Natural killer cell (primary cell): ENCODE results near the gene GRAMD2B. TPM values are rescaled to one million over a fixed set of nuclear protein-coding genes. Genes with fewer than 3 reads are reported as not detected.

Source experiments
- ATAC-seq, 3 donors: fragments of 150-1000 bp in 2 of 3; fragments of 200-7000 bp in 1 of 3; cut with Tn5 transposase; 1 replicate in 1 of 3; 2 replicates in 2 of 3; pipeline ENCODE4 v1.10.0; 2021; ENCODE audit warnings: mild to moderate bottlenecking in 2 of 3, moderate library complexity in 2 of 3
- DNase-seq, 2 donors: peaks; one replicate each; pipeline versions ENCODE4 v3.0.0 to v3.0.0-alpha.2; 2013 to 2021; ENCODE audit warnings: mixed read lengths in 1 of 2
- H3K27ac ChIP-seq: one replicate; pipeline ENCODE4 v1.5.1; 2013; ENCODE audit warnings: mild to moderate bottlenecking, low read length
- H3K27me3 ChIP-seq: one replicate; pipeline ENCODE4 v1.6.1; 2013; ENCODE audit warnings: low read length; ENCODE audit not compliant: control insufficient read depth, insufficient read depth
- H3K36me3 ChIP-seq: one replicate; pipeline ENCODE4 v1.6.1; 2013; ENCODE audit warnings: low read length; ENCODE audit not compliant: control insufficient read depth, insufficient read depth
- H3K4me1 ChIP-seq: one replicate; pipeline ENCODE4 v1.6.1; 2013; ENCODE audit warnings: low read length; ENCODE audit not compliant: control insufficient read depth, insufficient read depth
- H3K4me3 ChIP-seq: one replicate; pipeline ENCODE4 v1.5.1; 2013; ENCODE audit warnings: low read length
- H3K9me3 ChIP-seq: one replicate; pipeline ENCODE4 v1.6.1; 2013; ENCODE audit warnings: low read length; ENCODE audit not compliant: control insufficient read depth, insufficient read depth
- H3K27ac Mint-ChIP-seq, 2 donors: one replicate each; pipeline ENCODE4 v1.8.0; 2022; ENCODE audit warnings: mild to moderate bottlenecking in 2 of 2, mixed read lengths in 2 of 2, moderate library complexity in 1 of 2
- H3K27me3 Mint-ChIP-seq, 2 donors: one replicate each; pipeline ENCODE4 v1.8.0; 2022; ENCODE audit warnings: low read depth in 2 of 2, mixed read lengths in 2 of 2
- H3K36me3 Mint-ChIP-seq: one replicate; pipeline ENCODE4 v1.8.0; 2022; ENCODE audit warnings: mixed read lengths
- H3K4me1 Mint-ChIP-seq, 2 donors: one replicate each; pipeline ENCODE4 v1.8.0; 2022; ENCODE audit warnings: mixed read lengths in 2 of 2
- H3K4me3 Mint-ChIP-seq: one replicate; pipeline ENCODE4 v1.8.0; 2022; ENCODE audit warnings: mild to moderate bottlenecking, moderate library complexity, mixed read lengths
- H3K9me3 Mint-ChIP-seq, 2 donors: one replicate each; pipeline ENCODE4 v1.8.0; 2022; ENCODE audit warnings: mixed read lengths in 2 of 2
- WGBS: methylation state at CpG from one replicate; pipeline ENCODE4 v1.1.7; 2013; ENCODE audit warnings: missing lambda C conversion rate; ENCODE audit not compliant: insufficient coverage; 5-methylcytosine and 5-hydroxymethylcytosine counted together
- intact Hi-C: fragments of 100-400 bp; cut with micrococcal nuclease; formaldehyde crosslinking; loops from one replicate; pipeline ENCODE4 v1.14.2; 2022
- total RNA-seq, 4 donors: library from RNA; stranded (reverse); fragments of 120-200 nt in 1 of 4; gene quantifications; one replicate each; pipeline versions ENCODE4 v1.2.3 to v1.2.4, GENCODE V29; 2013 to 2022
- TF ChIP-seq, protein P1 (sequence below): fragments of 200-600 bp; IDR thresholded peaks from one replicate; pipeline ENCODE4 v1.8.0; 2022; ENCODE audit warnings: antibody characterized with exemption

The GRAMD2B gene
- total RNA-seq, 3 donors from 2014 or later (not counting 1 experiment from before 2014, with no cell fraction given) = 9.2 to 15.4 (median 10.0) TPM

DNA sequence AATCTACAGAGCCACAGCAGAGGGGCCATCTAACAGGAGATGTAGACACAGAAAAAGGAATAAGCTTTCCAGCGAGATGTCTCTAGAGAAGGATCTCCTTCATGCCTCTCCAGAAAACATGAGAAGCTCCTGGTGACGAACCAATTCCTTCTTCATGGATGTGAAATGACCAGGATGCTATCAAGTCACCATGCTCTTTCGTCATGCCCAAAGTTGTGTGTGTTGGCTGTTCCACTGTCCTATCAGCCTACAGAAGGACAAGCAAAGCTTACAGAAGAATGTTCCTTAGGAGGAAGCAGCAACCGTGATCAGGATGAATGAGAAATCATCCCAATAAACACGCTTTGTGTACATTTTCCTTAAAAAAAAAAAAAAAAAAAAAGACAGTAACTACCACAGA lies 117.4 kb downstream of the GRAMD2B start:
- H3K27me3 ChIP-seq = no peaks in the 10 kb centered on the region
- H3K36me3 ChIP-seq = no peaks in the 10 kb centered on the region
- TF ChIP-seq, protein P1, sequence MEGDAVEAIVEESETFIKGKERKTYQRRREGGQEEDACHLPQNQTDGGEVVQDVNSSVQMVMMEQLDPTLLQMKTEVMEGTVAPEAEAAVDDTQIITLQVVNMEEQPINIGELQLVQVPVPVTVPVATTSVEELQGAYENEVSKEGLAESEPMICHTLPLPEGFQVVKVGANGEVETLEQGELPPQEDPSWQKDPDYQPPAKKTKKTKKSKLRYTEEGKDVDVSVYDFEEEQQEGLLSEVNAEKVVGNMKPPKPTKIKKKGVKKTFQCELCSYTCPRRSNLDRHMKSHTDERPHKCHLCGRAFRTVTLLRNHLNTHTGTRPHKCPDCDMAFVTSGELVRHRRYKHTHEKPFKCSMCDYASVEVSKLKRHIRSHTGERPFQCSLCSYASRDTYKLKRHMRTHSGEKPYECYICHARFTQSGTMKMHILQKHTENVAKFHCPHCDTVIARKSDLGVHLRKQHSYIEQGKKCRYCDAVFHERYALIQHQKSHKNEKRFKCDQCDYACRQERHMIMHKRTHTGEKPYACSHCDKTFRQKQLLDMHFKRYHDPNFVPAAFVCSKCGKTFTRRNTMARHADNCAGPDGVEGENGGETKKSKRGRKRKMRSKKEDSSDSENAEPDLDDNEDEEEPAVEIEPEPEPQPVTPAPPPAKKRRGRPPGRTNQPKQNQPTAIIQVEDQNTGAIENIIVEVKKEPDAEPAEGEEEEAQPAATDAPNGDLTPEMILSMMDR = no peak
- no peaks in the 10 kb centered on the region for H3K4me1 ChIP-seq
- H3K4me1 Mint-ChIP-seq = no peaks in the 10 kb centered on the region
- H3K9me3 Mint-ChIP-seq = no peaks in the 10 kb centered on the region
- H3K27me3 Mint-ChIP-seq = peaks cover 0 to 5% of the 10 kb centered on the region in 2 donors
- H3K27ac Mint-ChIP-seq = no peak overlapping the region
- no peak overlapping the region for H3K4me3 Mint-ChIP-seq
- no peak overlapping the region for H3K4me3 ChIP-seq
- 81% methylated on average over 4 of the region's 5 CpGs for WGBS
- intact Hi-C loops = no loop called here
- no peaks in the 10 kb centered on the region for H3K9me3 ChIP-seq
- H3K36me3 Mint-ChIP-seq = no peaks in the 10 kb centered on the region
- ATAC-seq (no peak), DNase-seq (no peak)
- no peak overlapping the region for H3K27ac ChIP-seq

DNA sequence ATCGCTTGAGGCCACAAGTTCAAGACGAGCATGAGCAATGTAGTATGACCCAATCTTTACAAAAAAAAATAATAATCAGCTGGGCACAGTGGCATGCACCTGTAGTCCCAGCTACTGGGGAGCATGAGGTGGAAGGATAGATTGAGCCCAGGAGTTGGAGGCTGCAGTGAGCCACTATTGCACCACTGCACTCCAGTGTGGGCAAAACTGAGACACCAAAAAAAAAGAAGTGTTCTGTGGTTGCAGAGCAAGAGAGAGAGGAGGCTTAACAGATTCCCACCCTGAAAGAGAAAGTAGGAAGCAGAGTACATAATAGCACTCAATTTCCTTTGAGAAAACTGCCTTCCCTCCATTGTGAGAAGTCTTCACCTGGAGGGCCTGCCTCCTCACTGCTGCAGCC lies 119.2 kb downstream of the GRAMD2B start:
- H3K4me1 ChIP-seq = no peaks in the 10 kb centered on the region
- 88% methylated on average over 2 of the region's 2 CpGs for WGBS
- H3K4me3 Mint-ChIP-seq = no peak overlapping the region
- no peak overlapping the region for H3K4me3 ChIP-seq
- H3K36me3 Mint-ChIP-seq = no peaks in the 10 kb centered on the region
- intact Hi-C loops = no loop called here
- H3K27me3 ChIP-seq = no peaks in the 10 kb centered on the region
- no peak for DNase-seq
- H3K4me1 Mint-ChIP-seq = no peaks in the 10 kb centered on the region
- TF ChIP-seq, protein P1 = no peak
- no peaks in the 10 kb centered on the region for H3K36me3 ChIP-seq
- H3K27me3 Mint-ChIP-seq = no peaks in the 10 kb centered on the region
- H3K9me3 Mint-ChIP-seq = no peaks in the 10 kb centered on the region
- ATAC-seq = no peak
- no peaks in the 10 kb centered on the region for H3K9me3 ChIP-seq
- H3K27ac ChIP-seq = no peak overlapping the region
- H3K27ac Mint-ChIP-seq = no peak overlapping the region

DNA sequence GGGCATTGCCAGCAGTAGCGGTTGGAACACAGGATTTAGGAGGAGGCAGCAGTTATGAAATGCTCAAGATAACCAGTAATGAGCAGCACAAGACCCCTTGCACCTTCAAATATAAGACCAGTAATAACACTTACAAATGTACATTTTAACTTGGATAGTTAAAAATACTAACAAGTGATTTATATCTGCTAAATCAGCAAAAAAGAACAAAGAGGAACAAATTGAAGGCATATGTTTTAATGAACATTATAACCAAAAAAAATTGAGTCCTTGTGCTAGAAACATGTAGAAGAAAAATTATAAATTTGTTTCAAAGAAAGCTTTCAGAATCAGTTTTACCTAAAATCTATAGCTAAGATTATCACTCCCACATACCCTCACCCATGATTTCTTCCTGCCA lies 119.8 kb downstream of the GRAMD2B start:
- no peaks in the 10 kb centered on the region for H3K4me1 ChIP-seq
- ATAC-seq (no peak), DNase-seq (no peak)
- H3K4me3 Mint-ChIP-seq = no peak overlapping the region
- no peaks in the 10 kb centered on the region for H3K27me3 Mint-ChIP-seq
- no peaks in the 10 kb centered on the region for H3K9me3 Mint-ChIP-seq
- no peak overlapping the region for H3K27ac ChIP-seq
- H3K4me1 Mint-ChIP-seq = no peaks in the 10 kb centered on the region
- no peaks in the 10 kb centered on the region for H3K36me3 ChIP-seq
- intact Hi-C loops = no loop called here
- no peaks in the 10 kb centered on the region for H3K36me3 Mint-ChIP-seq
- no peak overlapping the region for H3K4me3 ChIP-seq
- 90% methylated on average over 1 of the region's 1 CpG for WGBS
- H3K27ac Mint-ChIP-seq = no peak overlapping the region
- no peaks in the 10 kb centered on the region for H3K9me3 ChIP-seq
- TF ChIP-seq, protein P1 = no peak
- H3K27me3 ChIP-seq = no peaks in the 10 kb centered on the region

DNA sequence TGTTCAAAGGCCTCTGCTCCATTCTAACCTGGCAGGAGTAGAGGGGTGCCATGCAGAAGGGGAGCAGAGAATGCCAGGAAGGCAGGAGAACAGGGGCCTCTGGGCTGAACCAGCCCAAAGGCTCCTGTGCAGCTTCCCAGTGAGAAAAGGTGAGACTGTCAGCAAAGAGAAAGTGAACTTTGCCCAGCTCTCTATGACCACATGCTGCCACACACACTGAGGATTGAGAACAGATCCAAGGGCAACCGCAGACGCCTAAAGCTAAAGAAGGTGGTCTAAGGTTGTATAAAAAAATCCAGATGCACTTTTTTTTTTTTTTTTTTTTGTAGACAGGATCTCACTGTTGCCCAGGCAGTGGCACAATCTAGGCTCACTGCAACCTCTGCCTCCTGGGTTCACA lies 120.5 kb downstream of the GRAMD2B start:
- Mint-ChIP-seq H3K4me3 (no peak overlapping the region), H3K36me3 (no peaks in the 10 kb centered on the region), H3K9me3 (no peaks in the 10 kb centered on the region), H3K27ac (no peak overlapping the region), H3K4me1 (no peaks in the 10 kb centered on the region), H3K27me3 (no peaks in the 10 kb centered on the region)
- no peak overlapping the region for H3K27ac ChIP-seq
- H3K9me3 ChIP-seq = no peaks in the 10 kb centered on the region
- ATAC-seq (no peak), DNase-seq (no peak)
- intact Hi-C loops = no loop called here
- H3K4me3 ChIP-seq = no peak overlapping the region
- H3K4me1 ChIP-seq = no peaks in the 10 kb centered on the region
- no CpG with 5 or more reads among the region's 2 CpGs for WGBS
- H3K27me3 ChIP-seq = no peaks in the 10 kb centered on the region
- TF ChIP-seq, protein P1 = no peak
- no peaks in the 10 kb centered on the region for H3K36me3 ChIP-seq
